Adipose tissue (tissue), 3 donors: ENCODE results near the gene THAP2. TPM values are rescaled to one million over a fixed set of nuclear protein-coding genes. Genes with fewer than 3 reads are reported as not detected.
A peak's percentile ranks its signal among the peaks of the same experiment; 100 is the strongest.

Source experiments
- H3K27ac ChIP-seq: one replicate; pipeline ENCODE4 v1.5.1; 2013; ENCODE audit warnings: low read depth, low read length
- WGBS, 3 donors: extraction: QIAGEN DNeasy Blood & Tissue Kit; methylation state at CpG; one replicate each; pipeline ENCODE4 v1.1.7; 2013; 5-methylcytosine and 5-hydroxymethylcytosine counted together
- polyA plus RNA-seq, 3 donors: library from polyadenylated mRNA; stranded (reverse); fragments of 200-250 nt; gene quantifications; one replicate each; pipeline ENCODE4 v1.2.3, GENCODE V29; 2013
- donor health status: healthy with polysubstance abuse.
- donor health status: Bipolar disorder and iron deficiency.
- donor health status: healthy.

The THAP2 gene
- polyA plus RNA-seq: 10 to 100 TPM in 1 of 3 donors, 1 to 10 TPM in 2; 1.6 to 20.6 (median 6.2) TPM

DNA sequence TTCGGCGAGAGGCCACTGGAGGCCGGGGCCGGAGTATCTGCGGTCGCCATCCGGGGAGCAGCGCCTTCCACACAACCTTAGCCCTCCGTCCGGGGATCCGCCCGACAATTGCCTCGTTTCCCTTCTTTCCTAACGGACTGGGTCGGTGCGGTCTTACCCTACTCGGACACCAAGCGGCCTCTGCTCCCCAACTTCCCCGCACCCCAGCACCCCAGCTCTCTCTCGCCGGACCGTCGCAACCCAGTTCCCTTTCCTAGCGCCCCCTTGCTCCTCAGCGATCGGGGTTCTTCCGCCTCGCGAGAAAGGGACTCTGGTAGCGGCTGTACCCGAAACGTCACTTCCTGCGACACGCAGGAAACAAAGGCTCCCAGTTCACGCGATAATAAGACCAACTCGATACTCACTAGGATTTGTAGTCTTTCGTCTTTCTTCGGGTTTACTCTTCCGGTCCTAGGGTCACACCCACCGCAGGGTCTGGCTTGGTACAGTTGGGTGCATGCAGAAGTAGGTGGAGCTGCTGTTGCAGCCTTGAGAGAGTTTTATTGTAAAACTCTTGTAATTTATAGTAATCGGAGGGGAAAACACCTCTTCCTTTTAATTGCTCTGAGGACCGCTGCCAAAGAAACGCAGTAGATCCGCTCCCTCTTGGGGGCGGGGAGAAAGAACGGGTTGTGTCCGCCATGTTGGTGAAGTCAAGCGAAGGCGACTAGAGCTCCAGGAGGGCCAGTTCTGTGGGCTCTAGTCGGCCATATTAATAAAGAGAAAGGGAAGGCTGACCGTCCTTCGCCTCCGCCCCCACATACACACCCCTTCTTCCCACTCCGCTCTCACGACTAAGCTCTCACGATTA is at the start of gene THAP2, which contains the start of gene ZFC3H1:
THAP2 (plus strand) TSS at position 741 of the 850 bp plus-strand sequence. CDS start 209 bp downstream, outside the sequence.
ZFC3H1 (minus strand) TSS at position 288 of the 850 bp plus-strand sequence; CDS start at position 50, 238 bp downstream.
- 0 to 1% (median 0%) methylated on average over 53 to 57 of the region's 57 CpGs for WGBS, 3 donors
- H3K27ac ChIP-seq: peak within 1 kb of the TSS; percentile 92

DNA sequence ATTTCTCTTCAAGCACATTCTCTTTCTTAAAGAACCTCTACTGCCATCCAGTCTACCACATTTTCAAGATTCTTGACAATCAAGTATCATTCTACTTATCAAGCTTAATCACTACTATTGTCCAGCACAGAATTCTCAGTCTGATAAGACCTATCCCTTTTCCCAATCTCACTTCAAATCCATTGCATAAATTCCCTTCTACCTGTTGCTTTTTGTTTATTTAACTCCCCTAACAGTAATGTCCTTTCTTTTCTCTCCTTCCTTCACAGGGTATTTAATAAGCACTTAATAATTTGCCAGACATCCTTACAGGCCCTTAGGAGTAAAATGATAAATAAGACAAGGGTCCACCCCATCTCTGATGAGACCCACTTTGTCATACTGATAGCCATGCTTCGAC is 42.2 kb upstream of the THAP2 start:
- no peak overlapping the region for H3K27ac ChIP-seq
- 94 to 100% (median 96%) methylated on average over 1 of the region's 1 CpG for WGBS, 3 donors

DNA sequence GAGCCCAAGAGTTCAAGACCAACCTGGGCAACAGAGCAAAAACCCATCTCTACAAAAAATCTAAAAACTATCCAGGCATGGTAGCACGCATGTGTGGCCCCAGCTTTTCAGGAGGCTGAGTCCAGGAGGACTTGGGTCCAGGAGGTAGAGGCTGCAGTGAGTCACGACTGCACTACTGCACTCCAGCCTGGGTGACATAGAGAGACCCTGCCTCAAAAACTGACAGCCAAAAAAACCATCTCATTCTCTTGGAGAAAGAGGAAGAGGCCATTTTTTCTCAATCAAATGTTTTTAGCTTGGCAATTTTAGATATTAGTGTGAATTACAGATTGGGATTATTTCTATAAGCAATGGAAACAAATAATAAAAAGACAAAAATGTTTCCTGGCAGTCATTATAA is 38.6 kb upstream of the THAP2 start:
- 84 to 96% (median 94%) methylated on average over 2 of the region's 2 CpGs for WGBS, 3 donors
- H3K27ac ChIP-seq: no peak overlapping the region

DNA sequence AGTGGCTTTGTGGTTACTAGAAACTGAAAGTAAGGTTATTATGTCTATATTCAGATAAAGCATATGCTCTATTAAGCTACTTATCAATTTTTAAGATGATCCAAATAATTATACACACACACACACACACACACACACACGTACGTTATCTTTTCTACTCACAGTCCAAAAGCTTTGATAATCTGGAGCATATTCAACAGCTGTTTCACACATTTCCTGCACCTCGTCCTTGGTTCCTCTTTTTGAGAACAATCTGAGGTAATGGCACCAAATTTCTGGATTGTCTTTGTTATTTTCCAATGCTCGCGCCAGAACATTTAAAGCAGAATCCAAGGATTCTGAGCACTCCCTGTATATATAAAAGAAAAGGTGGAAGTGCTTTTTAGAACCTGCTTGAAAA is 38.0 kb upstream of the THAP2 start:
- H3K27ac ChIP-seq: no peak overlapping the region
- 36 to 55% (median 37%) methylated on average over 5 of the region's 5 CpGs for WGBS, 3 donors

DNA sequence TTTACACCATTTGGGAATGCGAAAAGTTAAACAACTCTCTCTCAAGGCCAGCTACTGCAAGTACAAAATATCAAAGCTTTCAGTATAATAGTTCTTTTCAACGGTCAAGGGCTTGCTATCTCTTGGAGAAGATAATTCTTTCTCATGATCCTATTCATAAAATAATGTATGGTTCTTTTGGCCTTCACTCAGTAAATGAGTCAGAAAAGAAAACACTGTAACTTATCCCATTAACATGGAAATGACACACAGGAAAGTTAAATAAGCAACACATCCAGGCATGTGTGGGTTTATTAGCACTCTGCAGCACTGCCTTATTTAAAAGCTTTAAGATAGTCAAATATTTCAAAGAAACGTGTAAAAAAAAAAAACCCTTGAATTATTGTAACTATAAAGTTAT is 37.3 kb upstream of the THAP2 start:
- 26 to 76% (median 72%) methylated on average over 3 of the region's 3 CpGs for WGBS, 3 donors
- H3K27ac ChIP-seq: no peak overlapping the region

DNA sequence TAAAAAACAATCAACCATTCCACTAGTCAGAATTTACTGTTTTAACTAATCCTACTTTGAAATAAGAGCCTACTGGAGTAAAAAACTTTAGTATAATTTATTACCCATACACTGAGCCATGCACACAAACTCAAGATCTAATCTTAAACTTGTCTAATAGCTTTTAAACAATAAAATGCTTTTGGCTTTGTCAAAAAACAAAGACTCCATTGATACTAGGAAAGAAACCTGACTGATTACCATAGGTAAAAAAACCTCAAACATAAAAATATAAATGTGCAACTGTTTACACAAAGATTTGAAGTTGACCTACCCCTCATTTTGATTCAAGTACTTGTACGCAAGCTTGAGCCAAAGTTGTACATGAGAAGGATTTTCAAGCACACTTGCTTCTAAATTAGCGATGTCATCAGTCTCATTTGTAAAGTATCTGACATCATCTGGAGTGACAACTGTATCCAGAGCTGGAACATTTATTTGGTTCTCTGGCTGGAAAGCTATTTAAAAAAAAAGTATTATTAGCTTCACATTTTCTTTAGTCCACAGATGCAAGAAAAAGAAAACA is 36.6 kb upstream of the THAP2 start:
- H3K27ac ChIP-seq: no peak overlapping the region
- WGBS, 3 donors: 73 to 96% (median 94%) methylated on average over 2 of the region's 2 CpGs

DNA sequence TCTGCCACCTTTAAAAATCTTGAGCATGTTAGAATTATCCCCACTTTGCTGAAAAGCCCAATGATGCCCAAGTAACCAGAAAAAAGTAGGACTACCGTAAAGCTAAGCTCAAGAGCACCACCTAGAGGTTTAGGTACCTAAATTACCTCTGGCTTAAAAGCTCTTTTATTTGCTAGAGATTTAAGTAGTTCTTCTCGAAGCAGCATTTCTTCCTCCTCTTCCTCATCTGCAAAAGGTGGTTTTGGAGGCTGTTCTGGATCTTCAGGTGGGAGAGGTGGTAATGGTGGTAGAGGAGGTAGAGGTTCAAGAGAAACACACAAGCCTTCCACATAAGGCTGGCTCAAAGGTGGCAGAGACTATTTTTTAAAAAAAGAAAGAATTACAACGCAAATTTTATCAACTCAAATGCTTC is 27.4 kb upstream of the THAP2 start:
- 29 to 31% (median 31%) methylated on average over 3 of the region's 3 CpGs for WGBS, 3 donors
- no peak overlapping the region for H3K27ac ChIP-seq

DNA sequence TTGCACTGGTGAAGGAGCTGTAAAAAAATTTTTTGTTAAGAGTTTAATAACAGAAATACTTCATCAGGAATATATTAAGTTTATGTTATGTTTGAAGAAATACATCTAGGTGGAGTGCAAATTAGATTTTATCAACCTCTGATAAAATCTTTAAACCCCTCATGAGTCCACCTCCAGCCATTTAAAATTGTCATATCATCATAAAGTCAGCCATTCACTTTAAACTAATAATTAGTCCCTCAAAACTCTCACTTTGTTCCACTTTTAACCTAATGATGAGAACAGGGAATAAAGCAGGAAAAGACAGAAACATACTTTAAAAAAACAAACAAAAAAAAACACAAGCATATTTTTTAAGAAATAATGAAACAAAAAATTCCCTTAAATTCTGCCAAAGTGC is 25.6 kb upstream of the THAP2 start:
- H3K27ac ChIP-seq: no peak overlapping the region

DNA sequence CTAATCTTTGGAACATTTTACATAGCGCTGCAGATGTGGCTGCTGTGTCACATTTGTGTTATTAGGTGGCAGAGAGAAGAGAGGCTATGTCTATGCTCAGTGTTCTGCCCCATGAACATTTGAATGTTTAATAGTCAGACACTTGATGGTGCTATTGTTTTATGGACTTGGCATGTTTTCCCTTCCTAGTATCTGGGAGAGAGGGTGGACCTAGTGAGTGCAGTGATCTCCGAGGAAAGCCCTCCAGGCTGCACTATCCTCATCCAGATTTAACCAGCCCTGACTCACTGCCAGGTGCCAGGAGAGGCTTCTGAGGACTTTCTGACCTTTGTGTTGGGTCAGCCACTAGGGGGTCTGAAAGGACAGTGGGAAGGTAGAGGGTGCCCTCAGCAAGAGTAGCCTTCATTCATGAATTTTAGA is 24.8 kb upstream of the THAP2 start:
- H3K27ac ChIP-seq: no peak overlapping the region
- WGBS, 3 donors: 82 to 90% (median 88%) methylated on average over 2 of the region's 2 CpGs

DNA sequence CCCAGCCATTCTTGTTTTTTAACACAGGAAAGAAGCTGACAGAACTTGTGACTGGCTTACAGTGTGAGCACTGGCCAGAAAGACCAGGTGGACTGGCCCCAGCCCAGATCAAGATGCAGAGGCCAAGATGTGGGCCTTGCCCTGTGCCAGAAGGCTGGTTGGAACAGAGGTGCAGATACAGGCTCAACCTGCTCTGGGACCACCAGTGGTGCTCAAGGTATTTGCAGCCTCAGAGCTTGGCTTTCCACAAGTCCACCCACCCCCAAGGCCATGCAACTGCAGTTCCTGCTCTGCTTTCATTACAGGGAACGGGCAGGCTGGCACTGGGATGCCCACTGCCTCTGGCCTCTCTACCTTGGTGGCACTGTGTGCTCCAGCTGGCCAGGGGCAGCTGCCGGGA is 23.8 kb upstream of the THAP2 start:
- H3K27ac ChIP-seq: no peak overlapping the region
- 90 to 100% (median 92%) methylated on average over 2 of the region's 2 CpGs for WGBS, 3 donors

DNA sequence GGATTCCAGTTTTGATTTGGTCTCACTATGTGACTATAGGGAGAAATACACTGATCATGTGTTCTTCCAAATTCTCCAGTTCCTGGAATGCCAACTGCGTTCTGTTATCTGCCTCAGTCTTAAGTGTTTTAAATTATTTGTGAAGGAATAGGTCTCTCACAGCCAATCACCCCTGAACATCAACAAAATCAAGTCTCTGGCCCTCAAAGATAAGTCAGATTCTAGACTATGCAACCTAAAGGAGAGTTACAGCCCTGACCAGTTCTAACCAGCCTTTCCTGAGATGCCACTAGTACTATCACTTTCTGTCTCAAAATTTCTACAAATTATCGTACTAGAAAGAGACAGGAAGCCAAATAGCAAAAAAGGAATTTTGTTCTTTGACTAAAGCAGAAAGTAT is 22.7 kb upstream of the THAP2 start:
- H3K27ac ChIP-seq: no peak overlapping the region
- 80 to 91% (median 89%) methylated on average over 2 of the region's 2 CpGs for WGBS, 3 donors

DNA sequence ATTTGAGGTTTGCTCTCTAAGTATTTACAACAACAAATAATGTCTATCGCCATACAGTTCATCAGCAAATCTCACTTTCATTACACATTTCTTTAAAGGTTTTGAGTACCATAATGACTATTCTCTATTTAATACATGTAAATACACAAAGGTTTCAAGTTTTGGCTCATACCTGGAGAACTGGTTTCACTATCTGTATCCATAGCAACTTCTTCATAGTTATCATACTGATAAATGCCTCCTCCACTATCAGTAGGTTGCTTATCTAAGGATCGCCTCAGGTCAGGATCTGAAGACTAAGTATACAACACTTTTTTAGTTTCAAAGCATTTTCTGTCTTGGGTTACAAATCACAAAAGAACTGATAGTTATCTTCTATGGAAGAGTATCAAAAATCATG is 21.8 kb upstream of the THAP2 start:
- no peak overlapping the region for H3K27ac ChIP-seq
- WGBS, 3 donors: 59 to 90% (median 85%) methylated on average over 2 of the region's 2 CpGs

DNA sequence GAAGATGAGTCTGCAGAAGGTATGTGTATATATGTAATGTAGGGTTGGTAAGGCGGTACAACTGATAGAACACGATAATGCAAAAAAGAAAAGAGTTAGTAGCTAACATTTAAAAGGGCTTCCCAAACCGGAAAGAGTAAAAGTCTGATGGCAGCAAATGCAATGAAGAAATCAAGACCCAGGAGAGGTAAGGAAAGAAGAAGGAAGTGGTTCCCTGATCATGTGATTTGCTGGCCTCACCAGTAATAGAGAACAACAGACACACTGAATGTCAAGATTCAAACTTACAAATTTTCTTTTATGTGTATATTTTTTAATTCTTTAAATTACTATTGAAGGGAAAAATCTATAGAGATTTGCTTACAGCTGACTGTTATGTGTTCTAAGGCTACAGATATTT is 18.8 kb upstream of the THAP2 start:
- WGBS, 3 donors: 43 to 74% (median 60%) methylated on average over 3 of the region's 3 CpGs
- H3K27ac ChIP-seq: no peak overlapping the region

DNA sequence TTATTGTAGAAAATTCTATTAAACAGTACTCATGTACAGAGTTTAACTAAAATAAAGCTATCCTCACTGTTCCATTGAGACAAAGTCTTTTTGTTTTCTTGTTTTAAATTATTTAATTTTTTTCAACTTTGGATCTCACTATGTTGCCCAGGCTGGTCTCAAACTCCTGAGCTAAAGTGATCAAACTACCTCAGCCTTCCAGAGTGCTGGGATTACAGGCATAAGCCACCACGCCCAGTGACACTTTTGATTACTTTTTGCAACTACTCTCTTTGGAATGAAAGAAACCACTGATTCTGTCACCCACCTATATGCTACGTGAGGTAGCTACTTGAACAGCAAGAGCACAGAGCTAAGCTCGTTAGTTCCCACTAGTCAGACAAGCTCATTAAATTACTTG is 17.6 kb upstream of the THAP2 start:
- 91 to 97% (median 94%) methylated on average over 3 of the region's 3 CpGs for WGBS, 3 donors
- no peak overlapping the region for H3K27ac ChIP-seq

DNA sequence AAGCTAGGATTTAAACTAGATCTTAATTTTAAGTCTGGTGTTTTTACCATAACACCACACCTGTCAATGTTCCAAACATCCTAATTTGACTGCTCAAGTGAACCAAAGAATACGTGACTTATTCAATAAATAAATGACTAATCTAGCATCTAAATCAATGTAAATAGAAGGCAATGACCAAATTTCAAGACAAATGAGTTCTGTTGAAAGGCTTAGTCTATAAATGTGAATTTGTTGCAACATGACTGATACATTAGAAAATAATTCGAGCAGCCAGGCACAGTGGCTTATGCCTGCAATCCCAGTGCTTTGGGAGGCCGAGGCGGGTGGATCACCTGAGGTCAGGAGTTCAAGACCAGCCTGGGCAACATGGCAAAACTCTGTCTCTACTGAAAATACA is 15.6 kb upstream of the THAP2 start:
- WGBS, 3 donors: 57 to 94% (median 93%) methylated on average over 4 of the region's 4 CpGs
- no peak overlapping the region for H3K27ac ChIP-seq

DNA sequence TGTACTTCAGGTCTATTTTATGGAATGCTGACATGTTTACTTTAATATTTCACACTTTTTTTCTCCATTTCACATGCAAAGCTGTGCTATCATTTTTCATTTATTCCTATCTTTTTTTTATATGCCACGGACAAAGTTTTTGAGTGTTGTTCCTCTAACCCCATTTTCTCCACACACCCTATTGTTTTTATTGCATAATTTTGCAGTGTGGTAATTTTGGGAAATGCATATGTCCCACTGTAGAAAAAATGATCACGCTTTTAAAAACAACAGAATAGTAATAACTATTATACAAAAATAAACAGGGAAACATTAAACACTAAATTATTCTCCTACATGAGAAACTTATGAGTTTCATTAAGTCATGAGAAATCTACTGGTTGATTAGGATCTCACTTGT is 14.7 kb upstream of the THAP2 start:
- WGBS, 3 donors: 51 to 75% (median 63%) methylated on average over 2 of the region's 2 CpGs
- no peak overlapping the region for H3K27ac ChIP-seq

DNA sequence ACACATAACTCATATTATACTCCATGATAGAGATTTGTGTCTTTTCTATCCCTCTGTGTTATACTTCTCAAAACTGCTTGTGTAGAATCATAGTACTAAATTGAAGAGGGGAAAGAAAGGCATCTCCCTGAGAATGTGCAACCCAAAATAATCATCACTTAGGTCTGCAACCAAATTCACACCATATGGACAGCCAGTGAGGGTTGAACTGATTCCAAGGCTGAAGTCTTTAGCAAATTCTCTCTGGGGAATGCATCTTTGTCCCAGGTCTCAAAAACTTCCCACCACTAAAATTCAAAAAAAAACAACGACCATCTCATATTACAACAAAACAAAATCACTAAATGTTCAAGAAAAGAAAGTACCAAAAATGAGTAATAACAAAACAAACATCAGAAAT is 11.4 kb upstream of the THAP2 start:
- no peak overlapping the region for H3K27ac ChIP-seq
- WGBS, 3 donors: 93 to 94% (median 94%) methylated on average over 1 of the region's 1 CpG

DNA sequence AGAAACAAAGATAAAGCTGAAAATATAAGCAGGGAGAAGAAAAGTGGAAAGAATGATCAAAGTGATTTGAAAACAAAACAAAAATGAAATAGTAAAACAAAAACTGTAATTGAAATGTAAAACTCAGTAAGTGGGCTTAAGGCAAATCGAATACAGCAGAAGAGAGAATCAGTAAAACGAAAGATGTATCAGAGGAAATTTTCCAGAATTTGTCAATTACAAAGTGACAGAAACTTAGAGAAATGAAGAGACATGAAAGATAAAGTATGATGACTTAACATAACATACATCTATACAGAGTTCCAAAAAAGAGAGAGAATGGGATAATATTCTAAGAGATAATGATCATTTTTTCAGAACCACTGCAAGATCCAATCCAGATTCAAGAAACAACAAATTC is 11.0 kb upstream of the THAP2 start:
- WGBS, 3 donors: 96 to 98% (median 97%) methylated on average over 2 of the region's 2 CpGs
- H3K27ac ChIP-seq: no peak overlapping the region

DNA sequence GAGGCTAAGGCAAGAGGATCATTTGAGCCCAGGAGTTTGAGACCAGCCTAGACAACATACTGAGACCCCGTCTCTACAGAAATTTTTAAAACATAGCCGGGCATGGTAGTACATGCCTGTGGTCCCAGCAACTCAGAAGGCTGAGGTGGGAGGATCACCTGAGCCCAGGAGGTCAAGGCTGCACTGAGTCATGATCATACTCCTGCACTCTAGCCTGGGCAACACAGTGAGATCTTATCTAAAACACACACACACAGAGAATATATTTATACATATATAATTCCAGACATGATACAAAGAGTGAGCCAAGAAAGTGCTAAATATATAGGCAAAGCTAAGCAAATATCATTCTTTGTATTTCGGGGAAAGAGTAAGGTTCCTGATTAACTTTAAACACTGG is 9.9 kb upstream of the THAP2 start:
- 78 to 90% (median 79%) methylated on average over 3 of the region's 3 CpGs for WGBS, 3 donors
- H3K27ac ChIP-seq: no peak overlapping the region

DNA sequence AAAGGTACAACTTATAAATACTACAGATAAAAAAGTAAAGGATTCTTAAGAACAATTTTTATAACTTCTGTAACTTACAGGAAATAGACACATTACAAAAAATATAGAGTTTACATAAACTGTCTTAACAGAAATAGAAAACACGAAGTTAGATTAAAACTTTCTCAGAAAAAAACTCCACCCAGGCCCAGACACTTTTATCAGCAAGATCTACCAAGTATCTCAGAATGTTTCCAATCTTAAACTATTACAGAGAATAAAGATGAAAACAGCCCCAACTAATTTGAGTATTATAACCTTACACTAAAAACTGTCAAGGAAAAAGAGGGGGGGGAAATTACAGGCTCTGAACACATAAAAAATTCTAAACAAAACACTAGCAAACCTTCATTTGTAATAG is 8.6 kb upstream of the THAP2 start:
- WGBS, 3 donors: 46 to 58% (median 54%) methylated on average over 1 of the region's 1 CpG
- no peak overlapping the region for H3K27ac ChIP-seq
